ENCODE measurements around the gene SLC9A4.

GRCh38 chr2:102514061-102514785 is 41.2 kb downstream of the SLC9A4 start:
- no peak for TF ChIP-seq EP300 (conservative IDR thresholded peaks at IDR 0.05; ENCODE audit: poor library complexity, severe bottlenecking)
- TF ChIP-seq CTCF (IDR thresholded peaks at IDR 0.05; ENCODE audit: poor library complexity, severe bottlenecking): no peak
- TF ChIP-seq POLR2AphosphoS5 (IDR thresholded peaks at IDR 0.05): no peak
- no peak for TF ChIP-seq TAF1 (IDR thresholded peaks at IDR 0.05; ENCODE audit: low read depth)
- no peak for TF ChIP-seq EZH2 (IDR thresholded peaks at IDR 0.05; ENCODE audit: borderline replicate concordance, insufficient read depth, low read length, poor library complexity, severe bottlenecking)
- TF ChIP-seq, protein P1, sequence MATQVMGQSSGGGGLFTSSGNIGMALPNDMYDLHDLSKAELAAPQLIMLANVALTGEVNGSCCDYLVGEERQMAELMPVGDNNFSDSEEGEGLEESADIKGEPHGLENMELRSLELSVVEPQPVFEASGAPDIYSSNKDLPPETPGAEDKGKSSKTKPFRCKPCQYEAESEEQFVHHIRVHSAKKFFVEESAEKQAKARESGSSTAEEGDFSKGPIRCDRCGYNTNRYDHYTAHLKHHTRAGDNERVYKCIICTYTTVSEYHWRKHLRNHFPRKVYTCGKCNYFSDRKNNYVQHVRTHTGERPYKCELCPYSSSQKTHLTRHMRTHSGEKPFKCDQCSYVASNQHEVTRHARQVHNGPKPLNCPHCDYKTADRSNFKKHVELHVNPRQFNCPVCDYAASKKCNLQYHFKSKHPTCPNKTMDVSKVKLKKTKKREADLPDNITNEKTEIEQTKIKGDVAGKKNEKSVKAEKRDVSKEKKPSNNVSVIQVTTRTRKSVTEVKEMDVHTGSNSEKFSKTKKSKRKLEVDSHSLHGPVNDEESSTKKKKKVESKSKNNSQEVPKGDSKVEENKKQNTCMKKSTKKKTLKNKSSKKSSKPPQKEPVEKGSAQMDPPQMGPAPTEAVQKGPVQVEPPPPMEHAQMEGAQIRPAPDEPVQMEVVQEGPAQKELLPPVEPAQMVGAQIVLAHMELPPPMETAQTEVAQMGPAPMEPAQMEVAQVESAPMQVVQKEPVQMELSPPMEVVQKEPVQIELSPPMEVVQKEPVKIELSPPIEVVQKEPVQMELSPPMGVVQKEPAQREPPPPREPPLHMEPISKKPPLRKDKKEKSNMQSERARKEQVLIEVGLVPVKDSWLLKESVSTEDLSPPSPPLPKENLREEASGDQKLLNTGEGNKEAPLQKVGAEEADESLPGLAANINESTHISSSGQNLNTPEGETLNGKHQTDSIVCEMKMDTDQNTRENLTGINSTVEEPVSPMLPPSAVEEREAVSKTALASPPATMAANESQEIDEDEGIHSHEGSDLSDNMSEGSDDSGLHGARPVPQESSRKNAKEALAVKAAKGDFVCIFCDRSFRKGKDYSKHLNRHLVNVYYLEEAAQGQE (IDR thresholded peaks at IDR 0.05; ENCODE audit: borderline replicate concordance): no peak
- TF ChIP-seq MXI1 (conservative IDR thresholded peaks at IDR 0.05; ENCODE audit: poor library complexity, severe bottlenecking): no peak
- no peak for TF ChIP-seq SMC3 (conservative IDR thresholded peaks at IDR 0.05; ENCODE audit: poor library complexity)
